GM18519 (cell line): Measurements from ENCODE around the gene GLA.

Source experiments
- ATAC-seq: cut with Tn5 transposase; IDR thresholded peaks from one replicate; pipeline ENCODE4 v1.9.1; 2021; ENCODE audit warnings: mild to moderate bottlenecking, moderate library complexity; ENCODE audit not compliant: unreplicated experiment, low FRiP score

The GLA gene

DNA sequence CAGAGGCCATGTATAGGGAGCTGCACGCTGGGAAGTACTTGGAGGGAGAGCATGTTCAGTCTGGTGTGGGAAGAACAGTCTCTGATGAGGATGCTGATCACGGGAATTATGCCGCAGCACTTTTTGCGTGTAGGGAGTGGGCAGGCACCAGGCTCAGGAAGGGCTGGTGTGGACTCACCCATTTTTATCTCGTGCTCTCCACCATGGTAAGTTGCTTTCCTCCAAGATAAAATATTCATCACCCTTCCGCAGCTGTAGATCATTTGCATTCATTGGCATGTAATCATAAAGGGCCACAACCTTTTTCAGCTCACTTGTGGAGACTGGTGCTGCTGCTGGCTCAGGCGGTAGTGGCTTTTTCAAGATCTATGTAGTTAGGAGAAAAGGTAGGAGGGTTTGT, 47.3 kb downstream of the GLA start:
- ATAC-seq, result no peak

DNA sequence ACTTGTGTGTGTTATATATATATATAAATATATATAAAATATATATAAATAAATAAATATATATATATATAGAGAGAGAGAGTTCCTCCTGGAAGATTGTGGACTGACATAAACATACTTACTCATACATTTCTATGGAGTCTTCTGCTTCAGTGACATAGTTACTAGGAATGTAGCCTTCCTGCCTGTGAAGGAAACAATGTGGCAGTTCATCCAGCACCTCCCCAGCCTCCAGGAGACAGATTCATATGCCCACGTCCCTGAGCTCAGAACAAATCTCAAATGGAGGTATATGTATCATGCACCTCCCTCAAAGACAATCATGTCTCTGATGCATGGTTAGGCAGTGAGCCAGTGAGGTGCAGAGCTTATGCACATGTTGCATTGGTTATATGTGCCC, 47.8 kb downstream of the GLA start:
- no peak for ATAC-seq

DNA sequence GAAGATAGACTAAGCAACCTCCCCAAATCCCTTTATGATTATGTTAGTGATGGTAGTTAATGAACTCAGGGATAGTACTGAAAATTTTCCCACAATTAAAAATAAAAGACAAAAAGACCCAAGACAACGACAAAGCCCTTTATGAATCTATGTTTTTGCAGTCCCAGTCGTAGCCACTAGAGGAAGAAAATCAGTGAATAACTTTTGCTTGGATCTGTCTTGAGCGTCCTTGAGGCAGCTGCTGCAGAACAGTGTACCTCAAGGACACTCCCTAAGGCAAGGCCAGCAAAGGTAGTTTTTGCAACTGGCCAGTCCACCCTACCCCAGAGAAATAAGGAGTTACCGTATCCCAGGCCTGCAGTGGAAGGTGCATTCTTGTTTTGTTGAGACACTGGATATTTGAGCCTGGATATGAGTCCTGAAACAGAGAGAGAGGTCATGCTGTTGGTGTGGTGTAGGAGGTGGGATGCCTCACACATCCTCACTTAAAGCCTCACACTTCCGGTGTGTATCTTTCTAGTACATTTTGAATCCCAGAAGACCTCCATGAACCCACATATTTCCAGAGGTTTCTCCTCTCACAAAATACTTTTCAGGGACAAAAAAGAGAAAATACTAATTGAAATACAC, 50.4 kb downstream of the GLA start:
- no peak for ATAC-seq

DNA sequence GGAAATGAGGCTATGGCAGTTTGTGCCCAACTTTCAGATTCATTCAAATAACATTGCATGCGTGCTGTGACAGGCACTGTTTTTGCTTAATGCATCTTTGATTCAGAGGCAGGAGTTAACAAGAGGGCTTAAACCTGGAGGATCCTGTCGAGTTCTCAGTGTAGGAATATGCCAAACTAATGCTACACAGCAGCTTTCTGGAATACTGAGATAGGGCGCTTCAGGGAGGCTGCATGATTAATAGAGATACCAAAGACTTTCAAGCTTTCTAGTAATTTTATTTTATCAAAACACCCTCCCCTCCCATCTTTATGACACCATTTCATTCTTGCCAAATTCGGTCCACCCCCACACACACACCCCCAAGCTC, 58.5 kb downstream of the GLA start:
- ATAC-seq, result no peak

DNA sequence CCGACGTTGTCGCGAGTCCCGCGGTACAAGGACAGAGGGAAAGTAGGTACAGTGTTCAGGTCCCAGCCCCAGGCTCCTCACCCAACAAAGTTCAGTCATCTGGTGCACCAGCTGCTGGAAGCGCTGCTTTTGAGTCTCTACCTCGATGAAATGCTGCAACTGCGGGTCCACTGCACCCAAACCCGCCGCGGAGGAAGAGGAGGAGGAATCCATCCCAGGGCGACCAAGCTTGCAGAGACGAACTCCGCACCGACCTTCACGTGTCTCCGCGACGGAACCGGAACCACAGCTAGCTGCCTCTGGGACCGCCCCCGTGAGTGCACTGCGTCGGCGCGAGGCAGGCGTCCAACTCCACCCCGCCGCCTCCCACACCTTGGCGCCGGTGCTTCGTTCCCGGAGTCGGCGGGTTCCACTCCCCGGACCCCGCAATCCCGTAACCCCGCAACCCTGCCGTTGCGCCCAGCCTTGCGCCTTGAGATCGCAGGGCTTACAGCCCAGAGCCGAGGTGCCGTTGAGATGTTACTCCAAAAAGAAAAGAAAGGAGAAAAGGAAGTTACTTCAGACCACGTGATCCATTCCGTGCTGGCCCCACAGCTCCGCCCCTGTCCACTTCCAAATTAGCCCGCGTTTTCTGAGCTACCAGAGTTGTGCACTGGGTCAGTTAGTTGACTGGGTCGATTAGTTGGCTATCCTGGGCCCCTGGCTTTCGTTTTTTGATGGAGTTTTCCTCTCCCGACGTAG, 59.1 kb downstream of the GLA start, which contains the start of gene TIMM8A:
TSS of gene TIMM8A (minus strand) at position 291 of the 741 bp plus-strand sequence. CDS start at position 213, 78 bp downstream.
- peak; percentile 90 for ATAC-seq

DNA sequence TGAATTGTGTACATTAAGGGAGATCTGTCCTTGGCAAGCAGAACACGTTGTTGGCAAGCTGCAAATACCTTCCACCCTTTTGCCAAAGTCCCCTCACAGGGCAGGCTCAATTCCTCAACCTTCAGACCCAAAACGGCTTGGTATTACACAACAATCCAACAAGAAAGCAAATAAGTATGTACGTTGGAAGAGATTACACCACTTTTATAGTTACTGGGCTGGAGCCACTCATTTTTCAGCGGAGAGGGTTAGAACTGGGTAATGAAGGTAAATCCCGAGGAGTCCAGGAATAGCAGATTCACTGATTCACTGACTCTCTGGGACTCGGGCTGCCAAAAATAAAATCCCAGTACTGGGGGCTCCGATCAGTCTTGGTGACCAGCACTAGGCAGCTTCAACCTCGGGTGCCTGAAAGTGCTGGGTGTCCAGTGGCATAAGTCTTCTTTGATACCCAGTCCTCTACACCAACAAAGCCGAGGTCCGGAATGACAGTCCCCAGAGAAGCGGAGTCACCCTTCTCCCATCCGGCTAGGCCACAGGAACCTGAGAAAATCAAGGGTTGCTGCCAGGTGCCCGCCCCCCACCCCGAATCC, 59.8 kb downstream of the GLA start:
- no peak for ATAC-seq
